Activated CD4-positive, alpha-beta T cell treated with anti-CD3 and anti-CD28 coated beads, Interleukin-2, amount 50 U/mL, for 24 hours (primary cell): ENCODE measurements around the gene CARD10.
"Not testable (repeated sequence)": the region's sequence is repeated elsewhere in the genome, so short reads cannot be mapped to it uniquely, and the experiment has no call there.

Experiments
- DNase-seq, 2 donors: peaks; one replicate each; pipeline ENCODE4 v3.0.0-alpha.2; 2020; ENCODE audit warnings: low read depth in 1 of 2, low spot score in 1 of 2

CARD10 gene

GRCh38 chr22:37471727-37472417, 47.3 kb downstream of the CARD10 start:
- no peak for DNase-seq

- no peak for DNase-seq
These were observed 49.1 kb downstream of the CARD10 start for GRCh38 chr22:37470087-37470445.

GRCh38 chr22:37469416-37470086, 49.7 kb downstream of the CARD10 start:
- DNase-seq = no peak

GRCh38 chr22:37468201-37468695, 51.0 kb downstream of the CARD10 start:
- not testable (repeated sequence) for DNase-seq

- no peak for DNase-seq
These were observed 51.7 kb downstream of the CARD10 start for GRCh38 chr22:37467391-37467955.

- DNase-seq = no peak
These were observed 55.0 kb downstream of the CARD10 start for GRCh38 chr22:37464181-37464580.

- no peak for DNase-seq
These were observed 56.2 kb downstream of the CARD10 start for GRCh38 chr22:37462983-37463382.

GRCh38 chr22:37462436-37462835, 56.8 kb downstream of the CARD10 start:
- DNase-seq = no peak

GRCh38 chr22:37461961-37462360, 57.3 kb downstream of the CARD10 start:
- no peak for DNase-seq

GRCh38 chr22:37460684-37461083, 58.5 kb downstream of the CARD10 start:
- no peak for DNase-seq

- DNase-seq = no peak
These were observed 60.0 kb downstream of the CARD10 start for GRCh38 chr22:37459206-37459605.

- peak; percentile 82 to 86 for DNase-seq
These were observed 61.9 kb downstream of the CARD10 start for GRCh38 chr22:37457093-37457893.

GRCh38 chr22:37456346-37456745, 62.9 kb downstream of the CARD10 start:
- DNase-seq = no peak

GRCh38 chr22:37455896-37456295, 63.3 kb downstream of the CARD10 start:
- DNase-seq = no peak

GRCh38 chr22:37454857-37455686, 64.1 kb downstream of the CARD10 start:
- DNase-seq = no peak

GRCh38 chr22:37453696-37454095, 65.5 kb downstream of the CARD10 start:
- no peak for DNase-seq

GRCh38 chr22:37451218-37451617, 68.0 kb downstream of the CARD10 start:
- no peak for DNase-seq

- DNase-seq = no peak
These were observed 69.7 kb downstream of the CARD10 start for GRCh38 chr22:37449331-37450001.

GRCh38 chr22:37448516-37449127, 70.6 kb downstream of the CARD10 start:
- DNase-seq = no peak

GRCh38 chr22:37445501-37445900, 73.7 kb downstream of the CARD10 start:
- DNase-seq = no peak
